GM11168 (cell line): ENCODE results near the gene C19orf53.

Experiments
- in situ Hi-C: fragments of 300-500 bp; cut with MboI; formaldehyde crosslinking; loops from one replicate; pipeline ENCODE4 v1.12.0; 2022; ENCODE audit warnings: low sequenced_read_pairs; ENCODE audit not compliant: unreplicated experiment

Gene C19orf53

DNA sequence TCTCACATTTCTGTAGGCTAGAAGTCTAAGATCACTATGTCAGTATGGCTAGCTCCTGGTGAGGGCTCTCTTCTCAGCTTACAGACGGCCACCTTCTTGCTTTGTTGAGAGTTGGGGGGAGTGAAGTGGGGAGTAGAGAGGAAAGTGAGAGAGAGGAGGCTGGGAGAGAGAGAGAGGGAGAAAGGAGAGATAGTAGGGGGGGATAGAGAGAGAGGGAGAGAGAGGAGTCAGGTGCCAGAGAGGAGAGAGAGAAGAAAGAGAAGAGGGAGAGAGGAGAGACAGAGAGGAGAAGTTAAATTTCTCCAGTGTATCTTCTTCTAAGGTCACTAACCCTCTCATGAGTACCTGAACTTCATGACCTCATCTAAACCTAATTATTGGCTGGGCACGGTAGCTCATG lies 49.6 kb downstream of the C19orf53 start:
- in situ Hi-C loops, result no loop called here

- in situ Hi-C loops, result no loop called here
Observed at GRCh38 chr19:13824703-13825102, 50.4 kb downstream of the C19orf53 start.

GRCh38 chr19:13825489-13826441 lies 51.5 kb downstream of the C19orf53 start:
- in situ Hi-C loops, result no loop called here

- in situ Hi-C loops, result no loop called here
Observed at GRCh38 chr19:13826652-13827235, 52.5 kb downstream of the C19orf53 start.

- in situ Hi-C loops, result no loop called here
Observed at GRCh38 chr19:13827656-13828055, 53.4 kb downstream of the C19orf53 start.
